Hippocampal formation (tissue), 2 donors: ENCODE results near the gene MUL1.

Source experiments
- DNase-seq, 2 donors: peaks; one replicate each; lab custom pipeline; 2025; lab: John Stamatoyannopoulos, UW

MUL1 gene

DNA sequence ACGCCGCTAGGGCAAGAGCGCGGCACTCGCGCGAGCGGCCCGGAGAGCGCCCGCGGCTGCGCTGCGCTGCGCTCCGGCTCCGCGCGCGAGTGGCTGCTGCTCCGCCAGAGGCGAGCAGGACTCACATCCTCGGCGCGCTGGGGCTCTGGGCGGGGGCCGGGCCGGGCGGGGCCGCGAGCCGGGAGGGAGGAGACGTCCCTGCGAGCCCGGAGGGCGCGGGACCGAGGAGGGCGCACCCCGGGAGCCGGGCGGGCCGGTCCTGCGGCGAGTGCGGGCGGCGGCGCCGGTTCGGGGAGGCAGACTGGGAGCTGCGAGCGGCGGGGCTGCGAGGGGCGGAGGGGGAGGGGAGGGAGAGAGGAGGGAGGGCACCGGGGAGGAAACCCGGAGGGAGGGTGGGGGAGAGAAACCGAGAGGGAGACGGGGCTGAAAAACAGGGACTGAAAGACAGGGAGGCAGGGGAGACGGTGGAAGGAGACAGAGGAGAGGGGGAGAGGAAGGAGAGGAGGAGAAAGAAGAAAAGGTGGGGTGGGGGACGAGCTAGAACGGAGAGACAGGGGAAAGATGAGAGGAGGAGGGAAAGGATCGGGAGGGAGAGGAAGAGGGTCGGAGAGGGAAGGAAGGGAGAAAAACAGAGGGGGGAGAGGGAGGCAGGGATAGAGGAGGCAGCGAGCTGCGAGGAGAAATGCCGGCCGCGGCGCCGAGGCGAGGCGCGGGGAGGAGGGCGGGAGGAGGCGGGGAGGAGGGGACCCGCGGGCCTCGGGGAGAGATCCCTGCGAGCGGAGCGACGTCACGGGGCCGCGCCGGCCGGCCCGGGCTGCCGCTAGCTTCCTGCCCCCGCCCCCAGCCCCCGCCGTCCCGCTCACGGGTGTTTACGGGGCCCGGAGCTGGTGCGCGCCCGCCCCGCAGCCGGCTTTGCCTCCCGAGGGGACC lies 22.2 kb downstream of the MUL1 start, which contains the start of gene CAMK2N1:
TSS of gene CAMK2N1 (minus strand) at position 684 of the 930 bp plus-strand sequence. CDS start 831 bp downstream, outside the sequence.
- DNase-seq, result peak; percentile 78 to 91

DNA sequence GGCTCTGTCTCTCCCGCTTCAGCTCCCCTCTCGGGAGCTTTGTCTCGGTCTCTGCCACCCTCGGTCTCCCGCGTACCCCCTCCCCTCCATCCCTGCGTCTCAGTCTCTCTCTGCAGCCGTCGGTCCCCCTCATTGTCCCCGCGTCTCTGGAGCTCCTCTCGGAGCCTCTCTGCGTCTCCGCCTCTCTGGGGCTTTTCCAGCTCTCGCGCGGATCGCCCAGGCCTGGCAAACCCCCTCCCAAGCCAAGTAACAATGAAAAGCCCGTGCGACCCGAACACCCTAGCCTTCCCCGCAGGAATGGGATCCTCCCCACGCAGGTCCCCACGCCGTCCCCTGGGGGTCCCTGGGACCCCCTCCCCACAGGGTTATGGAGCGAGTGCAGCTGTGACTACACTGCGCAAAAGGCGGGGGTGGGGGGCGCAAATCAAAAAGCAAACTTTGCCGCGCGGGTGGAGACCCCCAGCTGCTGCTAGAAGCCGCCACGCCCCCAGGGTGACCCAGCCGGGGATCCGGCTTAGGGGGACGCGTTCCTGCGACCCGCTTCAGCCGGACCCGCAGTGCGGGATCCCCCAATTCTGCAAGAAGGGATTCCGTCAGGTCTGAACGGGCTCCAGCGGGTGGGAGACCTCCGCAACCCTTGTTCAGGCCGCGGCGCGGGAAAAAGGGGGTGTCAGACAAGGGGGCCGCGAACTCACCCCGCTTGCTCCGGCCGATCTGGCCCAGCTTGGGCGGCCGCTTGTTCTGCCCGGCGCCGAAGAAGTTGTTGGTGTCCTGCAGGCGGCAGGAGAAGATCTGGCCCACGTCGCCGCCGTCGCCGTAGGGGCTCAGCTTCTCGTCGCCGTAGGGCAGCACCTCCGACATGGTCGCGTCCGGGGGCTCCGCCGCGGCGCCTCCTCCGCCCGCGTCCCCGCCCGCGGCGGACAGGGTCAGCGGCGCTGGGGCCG lies 23.2 kb downstream of the MUL1 start:
- DNase-seq, result peak in 1 of 2 donors; percentile 32

DNA sequence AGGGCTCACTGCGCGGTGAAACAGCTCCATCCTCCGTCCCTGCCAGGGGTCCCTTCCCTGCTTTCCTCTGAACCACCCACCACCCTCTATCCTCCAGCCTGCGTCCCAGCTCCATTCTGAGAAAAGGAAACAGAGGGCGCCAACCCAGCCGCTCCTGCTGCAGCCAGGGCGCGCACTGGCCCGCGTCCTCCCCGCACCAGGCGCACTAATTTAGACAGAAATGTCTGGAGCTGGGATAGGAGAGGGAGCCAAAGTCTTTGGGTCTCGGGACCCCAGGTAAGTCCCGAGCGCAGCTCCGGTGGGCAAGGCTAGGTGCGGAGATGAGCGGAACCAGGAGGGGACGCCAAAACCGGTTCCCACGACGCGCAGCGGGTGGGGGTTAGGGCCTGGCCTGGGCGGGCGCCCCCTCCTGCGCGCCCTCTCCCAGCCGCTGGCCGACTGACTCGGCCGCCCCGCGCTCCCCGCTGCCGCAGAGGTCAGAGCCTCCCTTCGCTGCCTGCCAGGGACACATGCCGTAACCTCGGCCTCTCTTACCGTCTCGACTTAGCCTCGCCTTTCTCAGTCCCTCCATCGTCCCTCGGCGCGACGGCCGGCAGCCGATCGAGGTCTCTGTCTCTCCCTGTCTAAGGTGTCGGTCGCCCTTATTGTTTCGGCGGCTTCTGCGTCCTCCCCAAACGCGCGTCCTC lies 24.0 kb downstream of the MUL1 start:
- DNase-seq, result peak; percentile 49 to 65

DNA sequence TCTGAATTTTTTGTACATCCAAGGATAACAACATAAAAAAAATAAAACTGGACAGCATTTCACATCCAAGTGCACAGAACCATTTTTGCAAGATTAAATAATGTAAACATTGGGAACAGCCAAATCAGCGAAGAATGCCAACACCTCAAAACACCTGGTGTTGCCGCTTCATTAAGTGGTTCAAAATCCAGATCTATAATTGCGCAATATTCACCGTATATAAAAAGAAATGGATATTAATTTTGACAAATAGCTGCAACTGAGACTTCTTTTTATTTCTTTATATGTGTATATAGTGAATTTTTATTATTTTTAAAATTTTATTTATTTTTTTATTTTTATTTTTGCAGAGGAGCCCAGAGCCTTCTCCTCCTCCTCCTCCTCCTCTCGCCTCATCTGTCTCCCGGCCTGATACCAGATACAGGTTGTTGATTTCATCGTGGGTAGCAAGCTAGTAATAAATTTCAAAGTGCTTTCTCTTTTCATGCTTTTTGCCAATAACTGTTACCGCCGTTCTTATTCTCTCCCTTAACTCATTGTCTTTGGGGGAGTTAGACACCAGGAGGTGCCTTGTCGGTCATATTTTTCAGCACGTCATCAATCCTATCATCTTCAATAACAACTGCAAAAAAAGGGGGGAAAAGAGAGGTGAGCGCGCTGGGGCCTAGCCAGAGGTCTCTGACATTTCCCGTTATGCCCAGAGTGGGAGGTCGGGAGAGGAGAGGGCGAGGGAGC lies 24.7 kb downstream of the MUL1 start:
- DNase-seq, result no peak

DNA sequence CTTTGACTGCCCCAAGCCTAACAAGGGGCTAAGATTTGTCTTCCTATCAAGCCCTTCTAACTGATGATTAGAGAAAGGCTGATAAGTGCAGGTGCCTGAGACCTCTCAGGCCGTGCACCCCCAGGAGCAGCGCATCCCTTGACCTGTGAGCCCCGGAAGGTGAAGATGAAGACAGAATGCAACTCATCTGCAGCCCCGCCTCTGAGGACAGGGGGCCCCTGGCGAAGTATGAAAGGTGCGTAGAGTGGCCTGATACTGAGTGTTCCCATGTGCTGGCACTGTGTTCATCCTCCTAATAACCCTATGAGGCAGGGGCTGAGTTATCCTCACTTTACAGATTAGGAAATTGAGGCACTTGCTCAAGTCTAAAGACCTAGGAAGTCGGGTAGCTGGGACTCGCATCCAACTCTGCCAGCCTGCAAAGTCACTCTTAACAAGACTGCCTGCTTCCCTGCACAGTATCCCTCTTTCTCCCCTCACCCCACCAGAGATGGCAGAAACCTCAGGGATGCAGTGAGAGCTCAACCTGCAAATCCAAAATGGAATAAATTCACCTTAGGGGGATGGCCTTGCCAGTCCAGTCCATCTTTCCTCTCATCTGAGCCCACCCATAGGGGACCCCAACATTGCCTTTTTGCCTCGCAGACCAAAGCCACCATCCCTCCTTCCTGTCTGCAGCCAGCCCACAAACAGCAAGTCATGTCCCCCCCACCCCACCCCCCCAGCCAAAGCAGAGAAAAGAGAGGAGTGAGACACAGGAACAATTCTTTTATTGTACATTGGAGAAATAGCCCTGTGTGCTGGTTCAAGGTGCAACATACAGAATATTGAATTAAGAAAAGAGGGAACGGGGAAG lies 26.1 kb downstream of the MUL1 start:
- no peak for DNase-seq

DNA sequence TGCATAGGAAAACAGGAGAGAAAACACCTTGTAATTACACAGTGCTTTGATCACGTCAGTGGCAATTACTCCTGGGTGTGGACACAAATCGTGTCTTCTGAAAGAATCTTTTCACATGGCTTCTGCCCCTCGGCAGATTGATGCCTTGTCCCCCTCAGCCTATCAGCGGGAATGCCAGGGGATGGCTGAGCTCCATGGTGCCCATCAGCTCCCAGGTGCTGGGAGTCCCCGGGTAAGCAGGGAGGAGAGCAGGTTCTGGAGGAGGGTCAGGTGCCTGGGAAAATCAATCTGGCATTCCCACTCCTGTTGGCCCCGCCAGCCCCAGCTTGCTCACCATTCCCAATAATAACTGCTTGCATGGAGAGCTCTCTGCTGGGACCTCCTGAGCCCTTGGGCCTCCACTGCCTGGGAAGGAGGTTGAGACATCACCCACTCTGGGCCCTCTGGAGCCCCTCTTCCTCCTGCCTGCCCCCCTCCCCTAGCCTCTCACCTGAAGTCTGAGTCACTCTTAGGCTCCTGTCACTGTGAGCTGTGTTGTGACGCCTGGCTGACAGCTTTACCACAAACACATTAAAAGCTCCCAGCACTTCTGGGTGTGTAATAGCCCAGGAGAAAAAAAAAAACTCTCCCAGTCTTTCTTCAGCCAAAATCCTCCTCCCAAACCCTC lies 26.9 kb downstream of the MUL1 start:
- DNase-seq, result peak in 1 of 2 donors; percentile 29

DNA sequence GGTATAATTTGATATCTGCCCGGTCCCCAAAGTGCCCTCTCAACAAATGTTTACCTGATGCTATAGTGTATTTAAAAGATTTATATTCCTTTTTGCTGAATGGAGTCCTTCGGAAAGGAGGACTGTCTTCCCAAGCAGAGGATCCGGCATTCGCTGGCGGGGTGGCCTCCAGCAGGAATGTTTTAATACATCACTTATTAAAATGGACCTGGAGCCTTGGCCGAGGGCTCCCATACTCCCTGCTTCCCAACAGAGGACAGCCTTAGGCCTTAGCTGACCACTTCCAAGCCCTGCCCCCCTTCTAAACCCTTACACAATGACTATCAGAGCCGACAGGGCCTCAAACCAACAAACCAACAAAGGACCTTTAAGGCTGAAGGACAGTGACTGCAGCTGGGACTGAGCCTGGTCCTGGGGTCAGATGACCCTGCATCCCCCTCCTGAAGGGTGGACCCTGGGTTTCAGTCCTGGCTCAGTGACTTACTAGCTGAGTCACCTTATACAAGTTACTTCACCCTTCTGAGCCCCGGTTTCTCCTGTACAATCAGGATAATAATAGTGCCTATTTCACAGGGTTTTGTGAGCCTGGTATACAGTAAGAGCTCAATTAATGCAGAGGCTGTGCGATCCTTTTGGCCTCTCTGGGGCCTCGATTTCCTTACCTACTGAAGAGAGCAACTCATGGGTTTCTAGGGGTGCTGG lies 27.6 kb downstream of the MUL1 start:
- DNase-seq, result peak; percentile 71 to 79

DNA sequence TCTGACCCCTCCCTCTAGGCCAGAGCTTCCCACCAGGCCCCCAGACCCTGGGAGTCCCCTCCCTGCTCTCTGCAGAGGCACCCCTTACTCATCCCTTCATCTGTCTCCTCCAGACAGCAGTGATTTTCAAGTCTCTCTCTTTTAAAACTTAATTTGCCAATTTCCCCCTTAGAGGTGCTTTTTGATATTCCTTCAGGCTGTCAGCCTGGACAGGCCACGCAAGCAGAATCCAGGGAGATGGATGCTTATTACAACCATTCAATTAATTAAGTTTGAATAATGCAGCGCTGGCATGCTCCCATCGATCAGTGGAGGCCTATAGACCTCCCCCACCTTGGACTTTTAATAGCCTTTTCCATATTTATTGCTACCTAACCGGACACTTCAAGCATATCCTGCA lies 28.1 kb downstream of the MUL1 start:
- no peak for DNase-seq

DNA sequence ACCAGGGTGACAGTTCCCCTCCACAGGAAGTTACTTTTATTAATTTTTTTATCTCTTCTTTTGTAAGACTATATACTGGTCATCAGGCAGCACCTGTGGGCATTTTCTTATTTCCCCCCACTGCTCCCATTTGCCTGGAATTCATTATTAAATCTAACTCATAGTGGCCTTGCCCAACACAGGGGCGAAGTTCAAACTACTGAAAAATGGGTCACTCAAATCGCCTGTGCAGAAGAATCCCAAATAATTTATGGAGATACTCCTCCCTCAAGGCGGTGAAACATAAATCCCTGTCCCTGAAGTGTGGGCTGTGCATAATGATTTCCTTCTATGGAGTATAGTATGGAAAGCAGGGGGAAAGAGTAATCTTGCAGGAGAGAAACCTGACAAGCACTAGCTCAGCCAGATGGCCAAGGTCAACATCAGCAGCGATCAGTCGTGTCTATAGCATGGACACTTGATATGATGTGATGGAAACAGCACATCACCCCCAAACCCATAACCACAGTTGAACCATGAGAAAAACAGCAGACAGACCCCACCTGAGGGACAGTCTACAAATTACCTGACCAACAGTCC lies 29.8 kb downstream of the MUL1 start:
- no peak for DNase-seq

DNA sequence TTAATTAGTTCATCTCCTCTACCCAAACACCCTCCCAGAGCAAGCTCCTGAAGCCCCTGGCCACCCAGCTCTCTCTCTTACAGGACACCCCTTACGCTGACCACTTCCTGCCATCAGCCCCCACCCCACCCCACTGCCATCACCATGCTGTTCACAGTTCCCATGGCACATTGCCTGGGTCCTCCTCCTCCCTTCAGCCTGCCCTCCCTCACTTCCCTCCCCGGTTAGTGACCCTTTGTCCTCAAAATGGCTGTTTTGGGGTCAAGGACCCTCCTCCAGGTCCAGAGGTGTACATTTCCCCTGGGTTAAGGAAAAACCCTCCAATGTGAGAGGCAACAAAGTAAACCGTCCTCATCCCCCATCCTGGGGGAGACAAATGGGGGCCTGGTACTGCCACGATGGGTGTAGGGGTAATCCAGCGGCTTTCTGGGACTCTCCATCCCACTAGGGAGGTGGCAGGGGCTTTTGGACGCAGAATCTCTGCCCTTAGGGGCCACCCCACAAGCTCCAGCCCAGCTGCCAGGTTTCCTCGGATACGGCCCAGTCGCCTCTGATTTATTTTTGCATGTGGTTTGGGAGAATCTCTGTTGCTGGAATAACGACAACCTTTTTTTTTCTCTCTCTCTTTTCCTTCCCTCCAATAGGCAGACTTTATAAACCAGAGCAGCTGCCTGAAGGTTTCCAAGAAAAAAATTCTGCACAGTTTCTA lies 30.4 kb downstream of the MUL1 start:
- peak; percentile 9 to 27 for DNase-seq

DNA sequence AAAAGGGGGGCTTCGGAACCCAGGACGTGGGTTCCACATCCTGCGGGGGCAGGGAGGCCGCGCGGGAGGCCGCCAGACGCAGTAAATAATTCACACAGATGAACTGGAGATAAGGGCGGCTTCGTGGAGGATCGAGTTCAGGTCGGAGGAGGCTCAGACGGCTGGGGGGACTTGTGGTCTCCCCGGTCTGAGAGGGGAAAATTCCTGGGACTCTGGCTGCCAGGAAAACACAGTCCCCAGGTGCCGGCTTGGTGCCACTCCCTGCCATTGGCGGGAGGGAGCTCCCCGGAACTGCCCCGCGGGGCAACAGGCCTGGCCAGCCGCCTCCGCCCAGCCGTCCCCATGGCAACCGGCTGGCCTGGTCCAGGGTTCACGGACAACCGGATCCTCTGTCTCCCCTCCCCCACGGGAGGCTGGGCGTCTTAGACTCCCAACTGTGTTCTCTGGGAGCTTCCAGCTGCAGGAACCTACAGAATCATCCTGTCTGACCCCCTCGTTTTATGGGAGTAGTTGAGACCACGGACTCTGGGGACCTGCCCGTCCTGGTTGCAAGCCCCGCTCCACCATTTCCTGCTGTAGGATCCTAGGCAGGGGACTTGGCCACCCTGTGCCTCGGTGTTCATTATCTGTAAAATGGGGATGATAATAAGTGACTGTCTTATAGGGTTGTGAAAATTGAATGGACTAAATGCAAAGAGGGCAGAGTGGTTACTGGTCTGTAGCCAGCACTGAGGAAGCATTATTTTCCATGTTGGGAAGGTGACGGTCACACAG lies 31.5 kb downstream of the MUL1 start:
- peak in 1 of 2 donors; percentile 73 for DNase-seq

DNA sequence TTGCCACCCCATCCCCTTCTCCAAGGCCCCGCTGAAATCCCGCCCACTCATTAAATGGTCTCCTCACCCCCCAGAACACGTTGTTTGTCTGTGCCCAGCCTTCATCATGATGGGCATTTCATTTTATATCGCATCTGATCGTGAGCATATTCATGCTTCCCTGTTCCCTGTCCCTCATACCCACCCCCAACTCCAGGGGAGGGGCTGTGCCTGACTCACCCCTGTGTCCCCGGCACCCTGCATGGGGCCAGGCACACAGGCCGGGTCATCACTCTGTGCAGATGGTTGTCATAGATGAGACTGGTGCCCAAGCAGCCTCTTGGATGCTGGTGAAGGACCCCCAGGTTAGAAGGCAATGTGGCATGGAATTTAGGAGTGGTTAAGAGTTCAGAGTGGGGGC lies 33.0 kb downstream of the MUL1 start:
- DNase-seq, result no peak

DNA sequence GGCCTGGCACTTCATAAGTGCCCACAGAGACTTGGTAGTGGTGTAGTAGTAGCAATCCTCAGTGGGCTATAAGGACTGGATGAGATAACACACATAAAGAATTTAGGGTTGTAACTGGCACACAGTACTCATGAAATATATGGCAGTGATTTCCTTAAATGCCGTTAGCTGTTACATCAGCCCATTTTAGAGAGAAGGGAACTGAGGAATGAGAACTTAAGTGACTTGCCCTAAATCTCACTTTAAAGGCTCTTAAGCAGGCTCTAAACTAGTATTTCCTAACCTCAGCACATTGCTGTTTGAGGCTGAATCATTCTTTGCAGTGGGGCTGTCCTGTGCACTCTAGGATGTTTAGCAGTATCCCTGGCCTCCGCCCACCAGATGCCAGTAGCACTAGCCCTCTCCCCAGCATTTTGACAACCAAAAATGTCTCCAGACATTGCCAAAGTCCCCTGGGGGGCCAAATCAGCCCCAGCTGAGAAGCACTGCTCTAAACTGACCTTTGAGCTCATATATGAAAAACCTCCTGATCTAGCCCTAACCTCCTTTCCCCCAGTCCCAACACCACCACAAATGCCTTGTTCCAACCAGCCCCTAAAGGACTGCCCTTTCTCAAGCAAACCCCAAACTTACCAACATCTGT lies 33.5 kb downstream of the MUL1 start:
- DNase-seq, result no peak

DNA sequence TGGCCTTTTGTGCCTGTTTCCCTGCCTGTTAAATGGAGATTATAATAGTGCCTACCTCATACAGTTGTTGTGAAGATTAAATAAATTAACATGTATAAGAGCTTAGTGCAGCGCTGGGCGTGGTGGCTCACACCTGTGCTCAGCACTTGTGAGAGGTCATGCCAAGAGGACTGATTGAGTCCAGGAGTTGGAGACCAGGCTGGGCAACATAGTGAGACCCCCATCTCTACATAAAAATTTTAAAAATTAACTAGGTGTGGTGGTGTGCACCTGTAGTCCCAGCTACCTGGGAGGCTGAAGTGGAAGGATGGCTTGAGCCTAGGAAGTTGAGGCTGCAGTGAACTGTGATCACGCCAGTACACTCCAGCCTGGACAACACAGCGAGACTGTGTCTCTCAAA lies 34.1 kb downstream of the MUL1 start:
- DNase-seq, result no peak

DNA sequence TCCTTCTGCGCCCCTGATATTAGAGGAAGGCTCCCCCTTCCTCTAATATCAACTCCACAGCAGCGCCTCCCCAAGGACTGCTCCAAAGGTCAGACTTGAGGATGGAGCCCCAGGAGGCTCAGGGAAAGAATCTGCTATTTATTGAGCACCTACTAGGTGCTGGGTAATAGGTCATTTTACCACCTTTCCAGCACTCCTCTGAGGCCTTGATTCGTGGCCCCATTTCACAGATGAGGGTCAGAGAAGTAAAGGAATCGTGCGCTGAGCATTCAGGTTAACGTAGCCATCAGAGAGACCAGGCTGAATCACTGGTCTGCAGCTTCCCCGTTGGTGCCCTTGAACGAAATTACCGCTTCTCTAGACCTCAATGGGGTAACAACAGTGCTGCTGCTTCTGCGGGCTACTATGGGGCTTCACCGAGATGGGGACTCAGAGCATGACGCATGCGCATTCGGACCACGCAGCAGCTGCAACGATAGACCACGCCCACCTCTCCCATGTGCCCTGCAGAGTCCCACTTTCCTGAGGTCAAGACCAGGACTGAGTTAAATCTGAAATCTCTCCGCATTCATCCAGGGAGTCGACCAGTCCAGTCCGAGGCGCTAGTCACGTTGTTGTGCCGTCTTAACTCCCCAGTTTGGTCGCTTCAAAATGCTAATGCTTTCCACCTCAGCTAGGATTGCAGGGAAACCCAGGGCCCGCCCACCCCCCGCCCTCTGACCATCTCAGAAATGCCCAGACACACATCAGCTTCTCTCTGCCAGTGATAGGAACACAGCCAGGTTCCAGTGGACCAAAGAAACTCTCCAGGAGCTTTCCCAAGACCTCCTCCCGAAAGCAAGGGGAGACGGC lies 34.9 kb downstream of the MUL1 start:
- peak; percentile 35 to 68 for DNase-seq

DNA sequence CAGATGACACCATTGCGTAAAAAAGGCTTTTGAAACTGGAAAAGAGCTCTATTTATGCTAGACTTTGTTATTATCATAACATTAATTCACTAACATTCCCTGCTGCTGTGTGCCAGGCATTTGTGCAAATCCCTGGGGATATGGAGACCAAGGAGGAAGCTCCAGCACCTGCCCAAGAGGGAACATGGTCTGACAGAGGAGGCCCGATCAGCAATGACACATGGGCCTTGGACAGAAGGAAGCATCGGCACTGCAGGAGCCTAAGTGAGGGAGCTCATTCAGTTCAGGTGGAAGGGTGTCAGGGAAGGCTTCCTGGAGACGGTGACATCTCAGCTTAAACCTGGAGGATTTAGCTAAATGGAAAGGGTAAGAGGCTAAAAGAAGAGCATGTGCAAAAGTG lies 35.8 kb downstream of the MUL1 start:
- no peak for DNase-seq
